Fibroblast of mammary gland (primary cell): ENCODE data around the gene CASQ1.

Source experiments
- DNase-seq: peaks from one replicate; pipeline ENCODE4 v3.0.0-alpha.2; 2010; ENCODE audit warnings: low read depth
- H3K4me3 ChIP-seq: 2 replicates; pipeline ENCODE4 v1.5.1; 2011; ENCODE audit warnings: low read depth, mild to moderate bottlenecking, low read length, moderate library complexity; ENCODE audit not compliant: control insufficient read depth
- CTCF ChIP-seq: conservative IDR thresholded peaks from 2 replicates; pipeline ENCODE4 v1.5.1; 2011; ENCODE audit warnings: low read depth, low read length, inconsistent platforms; ENCODE audit not compliant: control insufficient read depth, insufficient read depth

The CASQ1 gene

GRCh38 chr1:160239582-160240299 lies 49.4 kb downstream of the CASQ1 start:
- DNase-seq: no peak
- H3K4me3 ChIP-seq: no peak overlapping the region
- TF ChIP-seq CTCF: no peak

- no peak overlapping the region for H3K4me3 ChIP-seq
- no peak for TF ChIP-seq CTCF
- DNase-seq: no peak
Observed at GRCh38 chr1:160243767-160244166, 53.4 kb downstream of the CASQ1 start.

- DNase-seq: no peak
- no peak for TF ChIP-seq CTCF
- no peak overlapping the region for H3K4me3 ChIP-seq
Observed at GRCh38 chr1:160244209-160244608, 53.8 kb downstream of the CASQ1 start.

GRCh38 chr1:160245434-160245833 lies 55.1 kb downstream of the CASQ1 start:
- H3K4me3 ChIP-seq: no peak overlapping the region
- TF ChIP-seq CTCF: no peak
- no peak for DNase-seq

GRCh38 chr1:160247053-160247452 lies 56.7 kb downstream of the CASQ1 start:
- DNase-seq: no peak
- no peak overlapping the region for H3K4me3 ChIP-seq
- no peak for TF ChIP-seq CTCF

GRCh38 chr1:160251011-160251410 lies 60.6 kb downstream of the CASQ1 start:
- TF ChIP-seq CTCF: no peak
- no peak overlapping the region for H3K4me3 ChIP-seq
- no peak for DNase-seq
